HFFc6 (cell line): ENCODE results near the gene CPNE9. TPM values are rescaled to one million over a fixed set of nuclear protein-coding genes. Genes with fewer than 3 reads are reported as not detected.
A peak's percentile ranks its signal among the peaks of the same experiment; 100 is the strongest.

Experiments used
- DNase-seq: peaks from one replicate; pipeline ENCODE4 v3.0.0-alpha.2; 2018
- H3K27ac Mint-ChIP-seq: 2 replicates; pipeline ENCODE4 v1.8.0; 2020; ENCODE audit warnings: mild to moderate bottlenecking, mixed read lengths
- H3K27me3 Mint-ChIP-seq: 2 replicates; pipeline ENCODE4 v1.8.0; 2021; ENCODE audit warnings: mild to moderate bottlenecking, moderate library complexity, mixed read lengths; ENCODE audit not compliant: insufficient read depth
- H3K36me3 Mint-ChIP-seq: 2 replicates; pipeline ENCODE4 v1.8.0; 2021; ENCODE audit warnings: low read depth, mixed read lengths
- H3K4me1 Mint-ChIP-seq: 2 replicates; pipeline ENCODE4 v1.8.0; 2020; ENCODE audit warnings: low read depth, mixed read lengths
- H3K4me3 Mint-ChIP-seq: 2 replicates; pipeline ENCODE4 v1.8.0; 2020; ENCODE audit warnings: mild to moderate bottlenecking, moderate library complexity, mixed read lengths
- H3K9me3 Mint-ChIP-seq: 2 replicates; pipeline ENCODE4 v1.8.0; 2020; ENCODE audit warnings: mild to moderate bottlenecking, mixed read lengths
- total RNA-seq, 6 experiments: library from RNA; stranded (reverse); fragmentation: NEBNext Ultra II Directional; extraction: Animal tissue kit (Norgen Biotek cat#: 25700); gene quantifications; 2 replicates in 1 of 6; 3 replicates in 5 of 6; pipeline ENCODE4 v1.2.3, GENCODE V29; 2021
- TF ChIP-seq, protein P1 (sequence below): fragments of 200-600 bp; sonication (generic); IDR thresholded peaks from 2 replicates; pipeline ENCODE4 v1.5.0; 2021; ENCODE audit warnings: antibody characterized with exemption, mild to moderate bottlenecking

The CPNE9 gene
- total RNA-seq, 6 experiments from 2014 or later = not detected

DNA sequence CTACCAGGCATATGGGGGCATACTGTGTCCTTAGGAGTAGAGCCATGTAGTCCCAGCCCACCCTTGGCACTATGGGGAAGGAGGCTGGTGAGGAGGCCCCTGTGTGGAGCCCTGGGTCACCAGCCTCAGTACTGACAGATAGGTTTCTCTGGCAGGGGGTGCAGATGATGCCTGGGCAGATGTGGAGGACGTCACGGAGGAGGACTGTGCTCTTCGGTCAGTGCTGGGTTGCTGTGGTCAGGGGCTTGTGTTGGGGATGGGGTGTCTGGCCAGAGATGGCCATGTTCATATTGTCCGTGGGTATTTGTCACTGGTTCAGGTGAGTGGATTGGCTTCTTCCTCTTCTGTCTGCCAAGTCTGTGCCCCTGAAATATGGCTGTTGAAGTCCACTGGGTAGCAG, 34.4 kb upstream of the CPNE9 start:
- peaks cover 23% of the 10 kb centered on the region for H3K4me1 Mint-ChIP-seq
- peaks cover 10% of the 10 kb centered on the region for H3K36me3 Mint-ChIP-seq
- no peaks in the 10 kb centered on the region for H3K9me3 Mint-ChIP-seq
- H3K27me3 Mint-ChIP-seq = no peaks in the 10 kb centered on the region
- peak overlapping the region; percentile 54; the same call in 1 of the 2 replicates for H3K27ac Mint-ChIP-seq
- TF ChIP-seq, protein P1, sequence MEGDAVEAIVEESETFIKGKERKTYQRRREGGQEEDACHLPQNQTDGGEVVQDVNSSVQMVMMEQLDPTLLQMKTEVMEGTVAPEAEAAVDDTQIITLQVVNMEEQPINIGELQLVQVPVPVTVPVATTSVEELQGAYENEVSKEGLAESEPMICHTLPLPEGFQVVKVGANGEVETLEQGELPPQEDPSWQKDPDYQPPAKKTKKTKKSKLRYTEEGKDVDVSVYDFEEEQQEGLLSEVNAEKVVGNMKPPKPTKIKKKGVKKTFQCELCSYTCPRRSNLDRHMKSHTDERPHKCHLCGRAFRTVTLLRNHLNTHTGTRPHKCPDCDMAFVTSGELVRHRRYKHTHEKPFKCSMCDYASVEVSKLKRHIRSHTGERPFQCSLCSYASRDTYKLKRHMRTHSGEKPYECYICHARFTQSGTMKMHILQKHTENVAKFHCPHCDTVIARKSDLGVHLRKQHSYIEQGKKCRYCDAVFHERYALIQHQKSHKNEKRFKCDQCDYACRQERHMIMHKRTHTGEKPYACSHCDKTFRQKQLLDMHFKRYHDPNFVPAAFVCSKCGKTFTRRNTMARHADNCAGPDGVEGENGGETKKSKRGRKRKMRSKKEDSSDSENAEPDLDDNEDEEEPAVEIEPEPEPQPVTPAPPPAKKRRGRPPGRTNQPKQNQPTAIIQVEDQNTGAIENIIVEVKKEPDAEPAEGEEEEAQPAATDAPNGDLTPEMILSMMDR = no peak
- DNase-seq = no peak
- H3K4me3 Mint-ChIP-seq = no peak overlapping the region

DNA sequence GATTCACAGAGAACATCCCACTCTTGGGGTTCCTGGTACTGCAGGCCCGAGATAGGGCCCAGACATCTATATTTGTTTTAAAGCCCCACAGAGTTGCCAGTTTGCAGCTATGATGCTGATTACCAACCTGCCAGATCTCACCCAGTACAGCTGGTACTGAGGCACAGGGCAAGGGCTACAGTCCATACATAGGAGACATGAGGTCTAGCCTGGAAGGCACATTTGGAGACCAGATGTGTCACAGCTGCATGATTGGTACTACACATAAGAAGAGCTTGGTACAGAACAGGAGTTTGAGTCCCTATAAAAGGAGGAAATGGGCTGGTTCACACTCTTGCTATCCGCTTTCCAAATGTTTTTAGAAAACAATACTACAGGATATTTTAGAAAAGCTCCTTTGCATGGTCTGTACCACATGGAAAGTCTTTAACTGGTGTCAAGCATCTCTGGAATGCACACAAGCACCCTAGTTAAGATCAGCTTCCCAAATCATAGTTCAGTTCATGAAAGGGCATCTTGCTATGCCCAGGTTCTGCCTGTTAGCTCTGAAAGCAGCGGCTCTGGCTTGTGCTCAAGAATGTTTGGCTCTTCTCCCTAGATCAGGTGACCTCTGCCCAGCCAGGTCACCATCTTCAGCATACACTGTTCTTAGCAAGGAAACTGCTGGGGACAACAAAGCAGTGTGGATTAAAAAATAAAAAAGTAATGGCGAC, 33.8 kb upstream of the CPNE9 start:
- TF ChIP-seq, protein P1 = no peak
- Mint-ChIP-seq H3K9me3 (no peaks in the 10 kb centered on the region), H3K27me3 (no peaks in the 10 kb centered on the region), H3K4me1 (peaks cover 23% of the 10 kb centered on the region), H3K4me3 (peak overlapping the region; percentile 30; the same call in 1 of the 2 replicates), H3K27ac (peak overlapping the region; percentile 54), H3K36me3 (peaks cover 5% of the 10 kb centered on the region; the same call in 1 of the 2 replicates)
- peak; percentile 12 for DNase-seq

DNA sequence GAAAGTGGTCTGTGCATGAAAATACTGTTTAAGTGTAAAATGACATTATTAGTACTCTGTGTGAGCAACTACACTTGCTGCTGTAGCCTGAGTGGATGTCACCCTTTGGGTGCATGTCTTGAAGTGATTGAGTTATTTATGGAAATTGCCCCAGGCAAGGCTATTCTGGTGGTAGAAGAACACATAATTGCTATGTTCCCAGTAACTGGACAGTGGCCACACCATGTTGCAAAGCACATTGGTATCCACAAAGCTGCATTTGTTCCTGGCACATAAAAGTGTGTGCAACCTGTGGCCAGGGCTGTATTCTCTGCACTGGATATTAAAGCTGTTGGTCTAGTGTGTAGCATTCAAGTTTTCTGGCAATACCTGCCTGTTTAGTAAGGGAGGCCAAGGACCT, 30.6 kb upstream of the CPNE9 start:
- no peaks in the 10 kb centered on the region for H3K9me3 Mint-ChIP-seq
- DNase-seq = peak; percentile 3
- H3K36me3 Mint-ChIP-seq = peaks cover 5% of the 10 kb centered on the region
- peaks cover 37% of the 10 kb centered on the region for H3K4me1 Mint-ChIP-seq
- H3K4me3 Mint-ChIP-seq = no peak overlapping the region
- TF ChIP-seq, protein P1 = no peak
- no peak overlapping the region for H3K27ac Mint-ChIP-seq
- H3K27me3 Mint-ChIP-seq = no peaks in the 10 kb centered on the region

DNA sequence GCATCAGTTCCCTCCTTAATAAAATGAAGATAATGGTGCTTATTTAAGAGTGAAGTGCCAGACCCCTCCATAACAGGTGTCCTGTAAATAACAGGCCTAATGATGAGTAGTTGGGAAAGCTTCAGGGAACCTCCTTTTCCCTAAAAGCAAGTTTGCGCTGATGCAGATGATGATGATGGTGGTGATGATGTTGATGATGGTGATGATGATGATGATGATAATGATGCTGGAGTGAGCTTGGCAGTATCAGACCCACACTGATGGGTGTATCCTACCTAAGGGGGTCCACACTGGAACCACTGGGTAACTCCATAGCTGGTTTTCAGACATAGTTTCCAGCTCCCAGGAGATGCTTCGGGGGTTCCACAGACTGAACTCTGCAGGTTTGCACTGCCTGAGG, 29.9 kb upstream of the CPNE9 start:
- Mint-ChIP-seq H3K27me3 (no peaks in the 10 kb centered on the region; the same call in 1 of the 2 replicates), H3K4me3 (no peak overlapping the region), H3K4me1 (peaks cover 37% of the 10 kb centered on the region), H3K27ac (no peak overlapping the region), H3K36me3 (peaks cover 12% of the 10 kb centered on the region), H3K9me3 (no peaks in the 10 kb centered on the region)
- TF ChIP-seq, protein P1 = no peak
- DNase-seq = no peak

DNA sequence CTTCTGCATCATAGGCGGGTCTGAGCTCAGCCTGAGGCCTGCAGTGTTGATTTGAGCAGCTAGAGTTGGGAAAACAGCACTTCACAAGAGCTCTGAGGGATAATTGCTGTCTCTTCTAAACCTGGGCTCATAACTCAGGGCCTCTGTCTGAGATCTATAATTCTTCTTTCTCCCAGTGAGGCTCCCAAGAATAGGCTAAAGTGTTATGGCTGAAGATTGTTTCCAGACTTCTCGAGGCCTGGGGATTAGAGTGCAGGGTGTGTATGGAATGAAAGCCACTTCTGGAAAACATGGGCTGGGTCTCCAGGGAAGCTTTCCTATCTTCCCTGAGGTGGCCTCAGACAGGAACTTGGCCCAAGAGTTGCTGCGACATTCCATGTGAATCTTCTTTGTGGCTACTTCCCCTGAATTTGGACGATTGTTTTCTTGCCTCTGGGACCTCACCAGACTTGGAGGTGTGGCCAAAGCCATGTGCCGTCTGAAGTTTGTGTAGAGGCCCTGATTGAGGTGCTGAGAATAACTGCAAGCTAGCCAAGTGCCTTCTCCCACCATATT, 27.8 kb upstream of the CPNE9 start:
- TF ChIP-seq, protein P1 = no peak
- no peaks in the 10 kb centered on the region; the same call in 1 of the 2 replicates for H3K27me3 Mint-ChIP-seq
- DNase-seq = no peak
- H3K27ac Mint-ChIP-seq = no peak overlapping the region; the same call in 1 of the 2 replicates
- peaks cover 16% of the 10 kb centered on the region for H3K36me3 Mint-ChIP-seq
- peaks cover 18% of the 10 kb centered on the region for H3K4me1 Mint-ChIP-seq
- no peaks in the 10 kb centered on the region for H3K9me3 Mint-ChIP-seq
- H3K4me3 Mint-ChIP-seq = no peak overlapping the region
